Ovary (tissue), 9 donors: ENCODE data around the gene ABHD16A. TPM values are rescaled to one million over a fixed set of nuclear protein-coding genes. Genes with fewer than 3 reads are reported as not detected.

Source experiments
- DNase-seq, 5 donors: peaks; one replicate each; pipeline ENCODE4 v3.0.0-alpha.2; 2019 to 2020
- H3K27ac ChIP-seq, 2 donors: fragments of 200-600 bp; one replicate each; pipeline versions ENCODE4 v1.5.1 to v1.8.0; 2019 to 2022
- H3K27me3 ChIP-seq: fragments of 200-600 bp; one replicate; pipeline ENCODE4 v1.8.0; 2022
- H3K36me3 ChIP-seq: fragments of 200-600 bp; sonication (generic); one replicate; pipeline ENCODE4 v1.5.1; 2019
- H3K4me1 ChIP-seq: one replicate; pipeline ENCODE4 v1.8.1; 2013; ENCODE audit warnings: mild to moderate bottlenecking, moderate library complexity; ENCODE audit not compliant: insufficient read depth
- H3K4me3 ChIP-seq: fragments of 200-600 bp; sonication (generic); one replicate; pipeline ENCODE4 v1.5.1; 2017
- H3K9me3 ChIP-seq, 2 donors: fragments of 200-600 bp in 1 of 2; sonication (generic) in 1 of 2; one replicate each; pipeline versions ENCODE4 v1.5.1 to v1.8.1; 2013 to 2019; ENCODE audit warnings: mild to moderate bottlenecking in 1 of 2, moderate library complexity in 1 of 2
- CTCF ChIP-seq, 3 donors: fragments of 450-650 bp in 2 of 3; fragments of 200-600 bp in 1 of 3; IDR thresholded peaks; one replicate each; pipeline versions ENCODE4 v1.5.1 to v1.8.0; 2016 to 2022; ENCODE audit warnings: antibody characterized with exemption in 3 of 3, mild to moderate bottlenecking in 1 of 3
- EP300 ChIP-seq: sonication (generic); formaldehyde crosslinking; IDR thresholded peaks from one replicate; pipeline ENCODE4 v1.6.1; 2017; ENCODE audit warnings: antibody characterized with exemption
- POLR2A ChIP-seq: fragments of 450-650 bp; IDR thresholded peaks from one replicate; pipeline ENCODE4 v1.6.1; 2017; ENCODE audit warnings: antibody characterized with exemption, mild to moderate bottlenecking, moderate library complexity
- WGBS, 3 donors: extraction: QIAGEN DNeasy Blood & Tissue Kit in 1 of 3; methylation state at CpG; one replicate each; pipeline versions ENCODE4 v1.1.5 to v1.1.7; 2013 to 2017; 5-methylcytosine and 5-hydroxymethylcytosine counted together
- intact Hi-C, 4 donors: fragments of 100-400 bp; cut with DNase I; formaldehyde crosslinking; loops; one replicate each; pipeline versions ENCODE4 v1.11.0 to v1.15.1; 2022 to 2023
- polyA plus RNA-seq, 2 donors: library from polyadenylated mRNA; stranded (reverse); fragments of 200-250 nt in 1 of 2; fragments of 350-450 nt in 1 of 2; fragmentation: Illumina TruSeq in 1 of 2; extraction: RNeasy Lipid Tissue Mini Kit (QIAGEN cat#74804) in 1 of 2; gene quantifications; one replicate each; pipeline ENCODE4 v1.2.3, GENCODE V29; 2013 to 2014
- total RNA-seq, 7 donors: library from RNA; depleted of rRNA in 2 of 7; stranded (reverse); fragments of >200 nt in 2 of 7; fragmentation: NEBNext Ultra II Directional in 3 of 7; extraction: Animal tissue kit (Norgen Biotek cat#: 25700) in 3 of 7; gene quantifications; one replicate each; pipeline versions ENCODE4 v1.1.0 to v1.2.4, GENCODE V29; 2016 to 2023
- donor health status: DM: no; HTN: no; CAD: no; lungs with moderate emphysema.
- donor health status: DM: no; HTN: no; CAD: no.
- donor health status: Bipolar disorder and iron deficiency.
- donor health status: DM: yes; HTN: yes; CAD: no.
- donor health status: DM: no; HTN: no; CAD: no.
- donor health status: DM: yes; HTN: yes; CAD: no.

The ABHD16A gene
- total and polyA plus RNA-seq, 9 donors: 25.4 to 60.4 (median 36.7) TPM

GRCh38 chr6:31733734-31734133 is 30.6 kb upstream of the ABHD16A start:
- intact Hi-C loops: loop anchor here in 2 of 4 donors (10.0 kb wide), 2 partner anchors 61 to 101 kb away; partner anchors contain the start of gene VARS1 (in 1 of the 2)
- no peak overlapping the region for H3K27ac ChIP-seq
- no peak for TF ChIP-seq CTCF (IDR thresholded peaks at IDR 0.05)
- TF ChIP-seq POLR2A: no peak
- TF ChIP-seq EP300: no peak
- H3K36me3 ChIP-seq: no peaks in the 10 kb centered on the region
- H3K9me3 ChIP-seq: no peaks in the 10 kb centered on the region
- H3K27me3 ChIP-seq: no peaks in the 10 kb centered on the region
- DNase-seq: no peak
- peaks cover 14% of the 10 kb centered on the region for H3K4me1 ChIP-seq
- WGBS, 3 donors: 83 to 86% (median 84%) methylated on average over 4 of the region's 4 CpGs
- no peak overlapping the region for H3K4me3 ChIP-seq

GRCh38 chr6:31732029-31732428 is 28.9 kb upstream of the ABHD16A start:
- TF ChIP-seq POLR2A (no peak), CTCF (IDR thresholded peaks at IDR 0.05) (no peak), EP300 (no peak)
- H3K27me3 ChIP-seq: no peaks in the 10 kb centered on the region

GRCh38 chr6:31730631-31731086 is 27.5 kb upstream of the ABHD16A start:
- Histone ChIP-seq H3K4me3 (no peak overlapping the region), H3K4me1 (peaks cover 10% of the 10 kb centered on the region), H3K27ac (peak overlapping the region; percentile 93 to 97), H3K9me3 (no peaks in the 10 kb centered on the region), H3K36me3 (no peaks in the 10 kb centered on the region), H3K27me3 (no peaks in the 10 kb centered on the region)
- DNase-seq: peak in 3 of 5 donors; percentile 28 to 50 (median 41)
- whole genome bisulfite sequencing, 3 donors: 88 to 91% (median 90%) methylated on average over 11 of the region's 11 CpGs
- TF ChIP-seq EP300 (no peak), POLR2A (no peak), CTCF (IDR thresholded peaks at IDR 0.05) (no peak)
- intact Hi-C loops: loop anchor here in 2 of 4 donors (10.0 kb wide), 2 partner anchors 64 to 104 kb away; partner anchors contain the start of gene VARS1 (in 1 of the 2)

More at GRCh38 chr6:31732029-31732428, 28.9 kb upstream of the ABHD16A start:
- Histone ChIP-seq H3K27ac (no peak overlapping the region), H3K36me3 (no peaks in the 10 kb centered on the region), H3K4me1 (peaks cover 15% of the 10 kb centered on the region), H3K4me3 (no peak overlapping the region), H3K9me3 (no peaks in the 10 kb centered on the region)
- DNase-seq: no peak
- 56 to 73% (median 61%) methylated on average over 3 of the region's 3 CpGs for WGBS, 3 donors
- intact Hi-C loops: loop anchor here in 2 of 4 donors (10.0 kb wide), 2 partner anchors 63 to 103 kb away; partner anchors contain the start of gene VARS1 (in 1 of the 2)

GRCh38 chr6:31729979-31730630 is 27.0 kb upstream of the ABHD16A start:
- peak; percentile 94 to 97 (median 96) for DNase-seq
- Histone ChIP-seq H3K4me1 (peaks cover 10% of the 10 kb centered on the region), H3K36me3 (no peaks in the 10 kb centered on the region), H3K27ac (peak overlapping the region; percentile 93 to 97), H3K4me3 (peak overlapping the region; percentile 97), H3K9me3 (no peaks in the 10 kb centered on the region), H3K27me3 (no peaks in the 10 kb centered on the region)
- TF ChIP-seq EP300 (no peak), POLR2A (peak; percentile 83), CTCF (IDR thresholded peaks at IDR 0.05) (no peak)
- 1 to 2% (median 1%) methylated on average over 23 to 46 of the region's 46 CpGs for WGBS, 3 donors
- intact Hi-C loops: loop anchor here (2.0 to 10.0 kb wide), 7 partner anchors 27 to 455 kb away; partner anchors contain the start of genes ABHD16A (in 1 of the 4), AGER (in 1 of the 4), CSNK2B (in 1 of the 4) and HSPA1B (in 1 of the 4)
